Right ventricle myocardium inferior (tissue), 1 donor: ENCODE results near the gene CTTNBP2. TPM values are rescaled to one million over a fixed set of nuclear protein-coding genes. Genes with fewer than 3 reads are reported as not detected.

Source experiments
- ATAC-seq: fragments of 200-7000 bp; cut with Tn5 transposase; one replicate; pipeline ENCODE4 v1.9.1; 2020; ENCODE audit warnings: mild to moderate bottlenecking, moderate library complexity
- DNase-seq: peaks from one replicate; pipeline ENCODE4 v3.0.0; 2021; ENCODE audit errors: missing footprints
- intact Hi-C: fragments of 100-400 bp; cut with DNase I; formaldehyde crosslinking; loops from one replicate; pipeline ENCODE4 v1.11.0; 2022
- total RNA-seq: library from RNA; stranded (reverse); fragmentation: NEBNext Ultra II Directional; extraction: Animal tissue kit (Norgen Biotek cat#: 25700); gene quantifications from one replicate; pipeline ENCODE4 v1.2.1, GENCODE V29; 2021
- donor health status: DM: no; HTN: yes; CAD: no; lungs with severe emphysema.

The CTTNBP2 gene
- total RNA-seq, 1 donor from 2014 or later, result 1.5 TPM

GRCh38 chr7:117874191-117874700, 1.0 kb upstream of the CTTNBP2 start:
- intact Hi-C loops, result no loop called here
- ATAC-seq (no peak), DNase-seq (no peak)

- DNase-seq (no peak), ATAC-seq (peak; percentile 62)
- intact Hi-C loops, result no loop called here
Measured at GRCh38 chr7:117872561-117873309, 506 bp downstream of the CTTNBP2 start.

GRCh38 chr7:117871778-117872538, 1.3 kb downstream of the CTTNBP2 start:
- intact Hi-C loops, result no loop called here
- ATAC-seq (peak; percentile 42), DNase-seq (no peak)

GRCh38 chr7:117871401-117871777, 1.9 kb downstream of the CTTNBP2 start:
- no peak for ATAC-seq
- DNase-seq, result no peak
- intact Hi-C loops, result no loop called here

GRCh38 chr7:117870448-117871130, 2.7 kb downstream of the CTTNBP2 start:
- ATAC-seq, result no peak
- intact Hi-C loops, result no loop called here
- DNase-seq, result no peak

GRCh38 chr7:117869374-117869773, 3.9 kb downstream of the CTTNBP2 start:
- intact Hi-C loops, result no loop called here
- ATAC-seq, result no peak

GRCh38 chr7:117863618-117864017, 9.6 kb downstream of the CTTNBP2 start:
- DNase-seq (no peak), ATAC-seq (no peak)

More at GRCh38 chr7:117869374-117869773, 3.9 kb downstream of the CTTNBP2 start:
- no peak for DNase-seq

GRCh38 chr7:117862378-117862777, 10.9 kb downstream of the CTTNBP2 start:
- no peak for ATAC-seq
- no peak for DNase-seq
- intact Hi-C loops, result no loop called here

More at GRCh38 chr7:117863618-117864017, 9.6 kb downstream of the CTTNBP2 start:
- intact Hi-C loops, result no loop called here

GRCh38 chr7:117859246-117859812, 13.9 kb downstream of the CTTNBP2 start:
- intact Hi-C loops, result no loop called here
- no peak for DNase-seq
- ATAC-seq, result no peak

GRCh38 chr7:117858712-117859111, 14.5 kb downstream of the CTTNBP2 start:
- intact Hi-C loops, result no loop called here
- ATAC-seq (no peak), DNase-seq (no peak)

- intact Hi-C loops, result no loop called here
- ATAC-seq (no peak), DNase-seq (no peak)
Measured at GRCh38 chr7:117857718-117858117, 15.5 kb downstream of the CTTNBP2 start.

- intact Hi-C loops, result no loop called here
- DNase-seq, result no peak
- ATAC-seq, result no peak
Measured at GRCh38 chr7:117856196-117856595, 17.0 kb downstream of the CTTNBP2 start.

- ATAC-seq, result no peak
- intact Hi-C loops, result no loop called here
- DNase-seq, result no peak
Measured at GRCh38 chr7:117854186-117854585, 19.1 kb downstream of the CTTNBP2 start.

GRCh38 chr7:117848941-117849340, 24.3 kb downstream of the CTTNBP2 start:
- no peak for ATAC-seq
- intact Hi-C loops, result no loop called here

GRCh38 chr7:117844678-117845077, 28.6 kb downstream of the CTTNBP2 start:
- DNase-seq, result no peak
- intact Hi-C loops, result no loop called here
- no peak for ATAC-seq

More at GRCh38 chr7:117848941-117849340, 24.3 kb downstream of the CTTNBP2 start:
- DNase-seq, result no peak

- DNase-seq (no peak), ATAC-seq (no peak)
- intact Hi-C loops, result no loop called here
Measured at GRCh38 chr7:117841611-117842010, 31.6 kb downstream of the CTTNBP2 start.

- ATAC-seq (no peak), DNase-seq (no peak)
- intact Hi-C loops, result no loop called here
Measured at GRCh38 chr7:117841011-117841410, 32.2 kb downstream of the CTTNBP2 start.

GRCh38 chr7:117839507-117839906, 33.7 kb downstream of the CTTNBP2 start:
- intact Hi-C loops, result no loop called here
- no peak for ATAC-seq
- no peak for DNase-seq

GRCh38 chr7:117837841-117838240, 35.4 kb downstream of the CTTNBP2 start:
- intact Hi-C loops, result no loop called here
- no peak for ATAC-seq
- DNase-seq, result no peak
